K562 (cell line): ENCODE data around the gene RBM15. TPM values are rescaled to one million over a fixed set of nuclear protein-coding genes. Genes with fewer than 3 reads are reported as not detected.

Source experiments
- CHAMP1 ChIP-seq: fragments of 450-650 bp; IDR thresholded peaks from 2 replicates; pipeline ENCODE4 v1.6.1; 2016; ENCODE audit warnings: mild to moderate bottlenecking
- E2F5 ChIP-seq: sonication (generic); formaldehyde crosslinking; IDR thresholded peaks from 2 replicates; pipeline ENCODE4 v1.8.0; 2022; ENCODE audit warnings: mild to moderate bottlenecking, missing genetic modification reagents
- GABPB1 ChIP-seq: sonication (generic); formaldehyde crosslinking; IDR thresholded peaks from 2 replicates; pipeline ENCODE4 v1.8.0; 2022; ENCODE audit warnings: mild to moderate bottlenecking, missing genetic modification reagents
- GTF3C2 ChIP-seq: IDR thresholded peaks from 3 replicates; pipeline ENCODE4 v1.6.1; 2011; ENCODE audit warnings: borderline replicate concordance, mild to moderate bottlenecking, moderate library complexity; ENCODE audit not compliant: insufficient read length; ENCODE audit errors: extremely low read depth
- MAFF ChIP-seq: IDR thresholded peaks from 2 replicates; pipeline ENCODE4 v1.6.1; 2012; ENCODE audit warnings: low read length, improper control_type of control experiment
- MAZ ChIP-seq, 2 experiments: fragments of 450-650 bp in 1 of 2; sonication (generic) in 1 of 2; formaldehyde crosslinking; IDR thresholded peaks in 1 of 2; conservative IDR thresholded peaks in 1 of 2; 2 replicates each; pipeline versions ENCODE4 v1.4.0 to v1.5.0; 2020; ENCODE audit warnings: mild to moderate bottlenecking in 1 of 2, missing genetic modification reagents in 1 of 2
- MXD1 ChIP-seq: fragments of 250-450 bp; sonication (Bioruptor Pico); IDR thresholded peaks from 2 replicates; pipeline ENCODE4 v1.8.0; 2021; ENCODE audit warnings: borderline replicate concordance, mild to moderate bottlenecking, moderate library complexity; ENCODE audit not compliant: poor library complexity, severe bottlenecking
- SIX5 ChIP-seq, 2 experiments: IDR thresholded peaks; 2 replicates each; pipeline ENCODE4 v1.6.1; 2011; ENCODE audit warnings: low read length in 2 of 2, borderline replicate concordance in 1 of 2, low read depth in 1 of 2, mild to moderate bottlenecking in 1 of 2, moderate library complexity in 1 of 2; ENCODE audit not compliant: insufficient read depth in 1 of 2
- SLC30A9 ChIP-seq: fragments of 250-450 bp; sonication (Bioruptor Pico); IDR thresholded peaks from 2 replicates; pipeline ENCODE4 v1.8.0; 2022; ENCODE audit warnings: mild to moderate bottlenecking, moderate library complexity
- STAT6 ChIP-seq: sonication (generic); formaldehyde crosslinking; IDR thresholded peaks from 2 replicates; pipeline ENCODE4 v1.8.1; 2023; ENCODE audit warnings: mild to moderate bottlenecking, missing genetic modification reagents
- TRIM25 ChIP-seq: fragments of 450-650 bp; IDR thresholded peaks from 2 replicates; pipeline ENCODE4 v1.7.0; 2016; ENCODE audit warnings: borderline replicate concordance
- ZNF140 ChIP-seq: fragments of 250-450 bp; sonication (Bioruptor Pico); IDR thresholded peaks from 2 replicates; pipeline ENCODE4 v1.8.0; 2021; ENCODE audit warnings: moderate library complexity, mild to moderate bottlenecking, inconsistent platforms
- ZNF184 ChIP-seq: sonication (generic); formaldehyde crosslinking; IDR thresholded peaks from 2 replicates; pipeline ENCODE4 v1.5.0; 2020; ENCODE audit warnings: missing genetic modification reagents
- ZNF232 ChIP-seq: sonication (generic); formaldehyde crosslinking; IDR thresholded peaks from 2 replicates; pipeline ENCODE4 v1.8.0; 2022; ENCODE audit warnings: mild to moderate bottlenecking, missing genetic modification reagents
- polyA plus RNA-seq, 8 experiments: library from polyadenylated mRNA; depleted of rRNA in 4 of 8; stranded (reverse) in 5 of 8; unstranded in 3 of 8; fragments of >200 nt; fragmentation: Nextera tagmentation in 2 of 8; fragmentation: Illumina TruSeq in 1 of 8; extraction: Ambion mirVana in 2 of 8; extraction: Trizol in 1 of 8; gene quantifications; 2 replicates each; pipeline versions ENCODE4 v1.2.1 to v1.2.3, GENCODE V29; 2011 to 2014; ENCODE audit warnings: inconsistent platforms in 1 of 8, missing spikeins in 1 of 8
- total RNA-seq, 7 experiments: library from RNA; depleted of rRNA in 6 of 7; stranded (reverse); fragments of >200 nt in 6 of 7; fragmentation: Illumina TruSeq in 2 of 7; extraction: Trizol in 2 of 7; gene quantifications; 2 replicates each; pipeline versions ENCODE4 v1.2.1 to v1.2.3, GENCODE V29; 2011 to 2021; ENCODE audit warnings: low replicate concordance in 1 of 7

RBM15 gene
- total and polyA plus RNA-seq, 9 of the 15 experiments (the other 6 are each of a cell fraction or from before 2014, with no cell fraction given), result 2.4 to 63.4 (median 28.2) TPM

- TF ChIP-seq E2F5 (CRISPR knock-in tag), result no peak
- TF ChIP-seq SIX5 (IDR thresholded peaks at IDR 0.05; ENCODE audit: borderline replicate concordance in 1 of 2, insufficient read depth in 1 of 2, low read depth in 1 of 2, low read length in 2 of 2), result no peak
- no peak for TF ChIP-seq CHAMP1
- 0 out of 2 replicates have a peak, but pooled peaks have one; percentile 5 for TF ChIP-seq GABPB1
- TF ChIP-seq ZNF184 (CRISPR knock-in tag), result no peak
- no peak for TF ChIP-seq GTF3C2
- no peak for TF ChIP-seq SLC30A9 (CRISPR knock-in tag)
- TF ChIP-seq STAT6 (CRISPR knock-in tag), result peak; percentile 36; the same call in 1 of the 2 replicates
- TF ChIP-seq ZNF140 (CRISPR knock-in tag), result no peak
- no peak for TF ChIP-seq ZNF232
- no peak for TF ChIP-seq MXD1 (CRISPR knock-in tag)
- TF ChIP-seq MAFF, result no peak
- peak in 1 of 2 experiments; percentile 22; a peak in 1 of 4 replicates for TF ChIP-seq MAZ (CRISPR knock-in tag; conservative IDR thresholded peaks at IDR 0.05 in 1 of 2, IDR thresholded peaks at IDR 0.05 in 1 of 2)
- TF ChIP-seq TRIM25, result no peak
These were observed 2.1 kb downstream of the RBM15 start (continued) for GRCh38 chr1:110341146-110341871.
